Inferior parietal cortex (tissue), 1 donor: Measurements from ENCODE around the gene NEIL1.

Source experiments
- DNase-seq: peaks from one replicate; pipeline ENCODE4 v3.0.0-alpha.2; 2016; ENCODE audit errors: extremely low spot score

Gene NEIL1

GRCh38 chr15:75356517-75356916 is 9.7 kb downstream of the NEIL1 start:
- DNase-seq, result no peak

GRCh38 chr15:75357976-75358673 is 11.3 kb downstream of the NEIL1 start:
- no peak for DNase-seq

GRCh38 chr15:75358771-75359536 is 12.1 kb downstream of the NEIL1 start:
- no peak for DNase-seq

- no peak for DNase-seq
These were observed 12.9 kb downstream of the NEIL1 start for GRCh38 chr15:75359537-75360250.

- DNase-seq, result no peak
These were observed 13.6 kb downstream of the NEIL1 start for GRCh38 chr15:75360391-75360790.

GRCh38 chr15:75360856-75361255 is 14.0 kb downstream of the NEIL1 start:
- no peak for DNase-seq

- DNase-seq, result no peak
These were observed 14.6 kb downstream of the NEIL1 start for GRCh38 chr15:75361361-75361988.

- no peak for DNase-seq
These were observed 15.3 kb downstream of the NEIL1 start for GRCh38 chr15:75361989-75362641.

- no peak for DNase-seq
These were observed 15.9 kb downstream of the NEIL1 start for GRCh38 chr15:75362642-75363249.

GRCh38 chr15:75363786-75364185 is 16.9 kb downstream of the NEIL1 start:
- no peak for DNase-seq

GRCh38 chr15:75364881-75365280 is 18.0 kb downstream of the NEIL1 start:
- no peak for DNase-seq

GRCh38 chr15:75366163-75366562 is 19.3 kb downstream of the NEIL1 start:
- no peak for DNase-seq

- no peak for DNase-seq
These were observed 20.2 kb downstream of the NEIL1 start for GRCh38 chr15:75367006-75367405.

- no peak for DNase-seq
These were observed 20.6 kb downstream of the NEIL1 start for GRCh38 chr15:75367406-75367912.

GRCh38 chr15:75367913-75368688 is 21.3 kb downstream of the NEIL1 start, which contains the start of gene MAN2C1:
Gene MAN2C1 (minus strand): TSS chr15:75368607. CDS start chr15:75368583, 24 bp downstream.
- DNase-seq, result peak; percentile 90

GRCh38 chr15:75368689-75369239 is 21.9 kb downstream of the NEIL1 start:
- DNase-seq, result no peak

GRCh38 chr15:75369897-75370581 is 23.2 kb downstream of the NEIL1 start:
- no peak for DNase-seq

- DNase-seq, result no peak
These were observed 24.6 kb downstream of the NEIL1 start for GRCh38 chr15:75371486-75371885.
